Brain microvascular endothelial cell (primary cell): ENCODE data around the gene TAF5.

Source experiments
- DNase-seq: peaks from one replicate; pipeline ENCODE4 v3.0.0-alpha.2; 2020
- H3K27ac ChIP-seq: fragments of 250-450 bp; sonication (Bioruptor Pico); 2 replicates; pipeline ENCODE4 v1.5.1; 2020; ENCODE audit warnings: mild to moderate bottlenecking, moderate library complexity
- H3K27me3 ChIP-seq: fragments of 250-450 bp; sonication (Bioruptor Pico); replicated peaks from 2 replicates; pipeline ENCODE4 v1.5.1; 2020; ENCODE audit warnings: mild to moderate bottlenecking
- H3K36me3 ChIP-seq: fragments of 250-450 bp; sonication (Bioruptor Pico); replicated peaks from 2 replicates; pipeline ENCODE4 v1.5.1; 2020; ENCODE audit warnings: mild to moderate bottlenecking
- H3K4me3 ChIP-seq: 2 replicates; pipeline ENCODE4 v1.5.1; 2011; ENCODE audit warnings: low read depth, mild to moderate bottlenecking, control low read depth, low read length, moderate library complexity
- in situ Hi-C: cut with HindIII; loops from 2 replicates; pipeline ENCODE4 v1.10.0; 2017; ENCODE audit warnings: low sequenced_read_pairs, low pct_ligation_motif_present
- TF ChIP-seq, protein P1 (sequence below): IDR thresholded peaks from 2 replicates; pipeline ENCODE4 v1.5.1; 2011; ENCODE audit warnings: low read depth, mild to moderate bottlenecking, moderate library complexity, low read length, control low read depth, inconsistent platforms; ENCODE audit errors: missing control alignments

The TAF5 gene

DNA sequence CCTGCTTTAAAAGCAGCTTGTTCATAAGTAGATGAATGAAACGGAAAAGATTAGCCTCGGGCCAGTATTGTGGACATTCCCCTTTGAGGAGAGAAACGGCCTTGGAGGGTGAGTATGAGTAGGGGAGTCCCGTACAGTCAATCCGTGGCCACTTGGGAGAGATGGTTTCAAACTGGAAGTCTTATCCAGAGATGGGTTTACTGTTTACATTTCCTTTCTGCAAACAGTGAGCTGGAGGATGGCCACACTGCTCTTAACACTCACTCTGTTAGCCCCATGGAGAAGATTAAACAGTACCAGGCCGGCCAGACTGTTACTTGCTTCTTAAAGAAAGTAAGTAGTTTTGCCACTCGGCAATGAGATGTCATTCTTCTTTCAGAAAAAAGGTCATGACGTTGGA is 64.1 kb downstream of the TAF5 start:
- in situ Hi-C loops, result no loop called here
- peaks cover 82% of the 10 kb centered on the region for H3K36me3 ChIP-seq
- TF ChIP-seq, protein P1, sequence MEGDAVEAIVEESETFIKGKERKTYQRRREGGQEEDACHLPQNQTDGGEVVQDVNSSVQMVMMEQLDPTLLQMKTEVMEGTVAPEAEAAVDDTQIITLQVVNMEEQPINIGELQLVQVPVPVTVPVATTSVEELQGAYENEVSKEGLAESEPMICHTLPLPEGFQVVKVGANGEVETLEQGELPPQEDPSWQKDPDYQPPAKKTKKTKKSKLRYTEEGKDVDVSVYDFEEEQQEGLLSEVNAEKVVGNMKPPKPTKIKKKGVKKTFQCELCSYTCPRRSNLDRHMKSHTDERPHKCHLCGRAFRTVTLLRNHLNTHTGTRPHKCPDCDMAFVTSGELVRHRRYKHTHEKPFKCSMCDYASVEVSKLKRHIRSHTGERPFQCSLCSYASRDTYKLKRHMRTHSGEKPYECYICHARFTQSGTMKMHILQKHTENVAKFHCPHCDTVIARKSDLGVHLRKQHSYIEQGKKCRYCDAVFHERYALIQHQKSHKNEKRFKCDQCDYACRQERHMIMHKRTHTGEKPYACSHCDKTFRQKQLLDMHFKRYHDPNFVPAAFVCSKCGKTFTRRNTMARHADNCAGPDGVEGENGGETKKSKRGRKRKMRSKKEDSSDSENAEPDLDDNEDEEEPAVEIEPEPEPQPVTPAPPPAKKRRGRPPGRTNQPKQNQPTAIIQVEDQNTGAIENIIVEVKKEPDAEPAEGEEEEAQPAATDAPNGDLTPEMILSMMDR, result no peak

DNA sequence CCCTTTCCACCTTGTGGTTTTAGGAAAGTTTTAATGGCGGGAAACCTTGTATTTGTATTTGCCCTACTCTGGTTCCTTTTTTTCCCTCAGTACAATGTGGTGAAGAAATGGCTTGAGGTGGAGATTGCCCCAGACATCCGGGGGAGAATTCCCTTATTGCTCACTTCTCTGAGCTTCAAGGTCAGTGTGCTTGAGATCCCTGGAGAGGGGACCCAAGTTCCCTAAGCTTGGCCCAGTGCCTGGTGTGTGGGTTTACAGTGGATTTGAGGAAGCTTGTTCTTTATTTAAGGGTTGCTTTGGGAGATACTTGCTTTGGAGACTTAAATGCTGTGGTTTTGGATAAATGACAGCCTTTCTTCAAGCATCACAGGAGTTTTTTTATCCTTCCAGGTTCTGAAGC is 66.1 kb downstream of the TAF5 start:
- TF ChIP-seq, protein P1, result no peak
- no peaks in the 10 kb centered on the region for H3K27me3 ChIP-seq
- H3K27ac ChIP-seq, result no peak overlapping the region
- no peak for DNase-seq
- H3K4me3 ChIP-seq, result no peak overlapping the region
- in situ Hi-C loops, result no loop called here
- peaks cover 83% of the 10 kb centered on the region for H3K36me3 ChIP-seq

More for the DNA sequence above, 64.1 kb downstream of the TAF5 start:
- DNase-seq, result no peak
- Histone ChIP-seq H3K27ac (no peak overlapping the region), H3K27me3 (no peaks in the 10 kb centered on the region), H3K4me3 (no peak overlapping the region)
